Ishikawa (cell line): ENCODE measurements around the gene ARSD.
A peak's percentile ranks its signal among the peaks of the same experiment; 100 is the strongest.

Source experiments
- CEBPB ChIP-seq: IDR thresholded peaks from 2 replicates; pipeline ENCODE4 v1.6.1; 2012
- CREB1 ChIP-seq: IDR thresholded peaks from 2 replicates; pipeline ENCODE4 v1.6.1; 2012; ENCODE audit warnings: low read depth
- EGR1 ChIP-seq: IDR thresholded peaks from 2 replicates; pipeline ENCODE4 v1.6.1; 2012
- EP300 ChIP-seq: IDR thresholded peaks from 2 replicates; pipeline ENCODE4 v1.6.1; 2012; ENCODE audit warnings: borderline replicate concordance
- FOXM1 ChIP-seq: IDR thresholded peaks from 2 replicates; pipeline ENCODE4 v1.6.1; 2012; ENCODE audit warnings: low read depth, borderline replicate concordance
- NFIC ChIP-seq: IDR thresholded peaks from 2 replicates; pipeline ENCODE4 v1.6.1; 2012
- RAD21 ChIP-seq: IDR thresholded peaks from 2 replicates; pipeline ENCODE4 v1.6.1; 2012; ENCODE audit warnings: low read depth
- TAF1 ChIP-seq: IDR thresholded peaks from 2 replicates; pipeline ENCODE4 v1.6.1; 2012; ENCODE audit warnings: low read depth, mild to moderate bottlenecking
- TCF12 ChIP-seq: IDR thresholded peaks from 2 replicates; pipeline ENCODE4 v1.6.1; 2012; ENCODE audit warnings: low read depth
- TEAD4 ChIP-seq: IDR thresholded peaks from 2 replicates; pipeline ENCODE4 v1.6.1; 2012
- YY1 ChIP-seq: IDR thresholded peaks from 2 replicates; pipeline ENCODE4 v1.6.1; 2012; ENCODE audit warnings: low read depth
- ZBTB7A ChIP-seq: IDR thresholded peaks from 2 replicates; pipeline ENCODE4 v1.6.1; 2012; ENCODE audit warnings: low read depth
- TF ChIP-seq, protein P1 (sequence below): IDR thresholded peaks from 2 replicates; pipeline ENCODE4 v1.6.1; 2012; ENCODE audit warnings: low read depth, mild to moderate bottlenecking
- TF ChIP-seq, protein P2 (sequence below): IDR thresholded peaks from 2 replicates; pipeline ENCODE4 v1.6.1; 2012
- TF ChIP-seq, protein P3 (sequence below): IDR thresholded peaks from 2 replicates; pipeline ENCODE4 v1.6.1; 2012

Gene ARSD

DNA sequence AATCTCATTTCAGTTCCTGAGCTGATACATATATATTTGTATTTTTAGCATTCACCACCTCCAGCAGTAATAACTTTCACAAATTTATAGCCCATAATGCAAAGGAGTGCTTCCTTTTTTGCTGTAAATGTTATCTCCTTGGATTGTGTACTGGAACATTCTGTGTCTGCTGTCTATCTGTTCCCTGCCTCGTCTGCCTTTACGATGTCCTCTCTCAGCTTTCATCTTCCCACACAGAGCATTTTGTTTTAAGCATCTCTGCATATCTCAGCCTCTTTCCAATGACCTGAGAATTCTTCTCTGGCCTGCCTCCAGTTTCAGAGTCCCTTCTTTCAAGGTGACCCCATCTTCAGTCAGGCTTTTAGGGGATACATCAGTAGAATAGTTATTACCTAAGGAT is 57.3 kb downstream of the ARSD start:
- no peak for TF ChIP-seq EGR1
- no peak for TF ChIP-seq NFIC
- TF ChIP-seq TAF1 = no peak
- TF ChIP-seq, protein P1, sequence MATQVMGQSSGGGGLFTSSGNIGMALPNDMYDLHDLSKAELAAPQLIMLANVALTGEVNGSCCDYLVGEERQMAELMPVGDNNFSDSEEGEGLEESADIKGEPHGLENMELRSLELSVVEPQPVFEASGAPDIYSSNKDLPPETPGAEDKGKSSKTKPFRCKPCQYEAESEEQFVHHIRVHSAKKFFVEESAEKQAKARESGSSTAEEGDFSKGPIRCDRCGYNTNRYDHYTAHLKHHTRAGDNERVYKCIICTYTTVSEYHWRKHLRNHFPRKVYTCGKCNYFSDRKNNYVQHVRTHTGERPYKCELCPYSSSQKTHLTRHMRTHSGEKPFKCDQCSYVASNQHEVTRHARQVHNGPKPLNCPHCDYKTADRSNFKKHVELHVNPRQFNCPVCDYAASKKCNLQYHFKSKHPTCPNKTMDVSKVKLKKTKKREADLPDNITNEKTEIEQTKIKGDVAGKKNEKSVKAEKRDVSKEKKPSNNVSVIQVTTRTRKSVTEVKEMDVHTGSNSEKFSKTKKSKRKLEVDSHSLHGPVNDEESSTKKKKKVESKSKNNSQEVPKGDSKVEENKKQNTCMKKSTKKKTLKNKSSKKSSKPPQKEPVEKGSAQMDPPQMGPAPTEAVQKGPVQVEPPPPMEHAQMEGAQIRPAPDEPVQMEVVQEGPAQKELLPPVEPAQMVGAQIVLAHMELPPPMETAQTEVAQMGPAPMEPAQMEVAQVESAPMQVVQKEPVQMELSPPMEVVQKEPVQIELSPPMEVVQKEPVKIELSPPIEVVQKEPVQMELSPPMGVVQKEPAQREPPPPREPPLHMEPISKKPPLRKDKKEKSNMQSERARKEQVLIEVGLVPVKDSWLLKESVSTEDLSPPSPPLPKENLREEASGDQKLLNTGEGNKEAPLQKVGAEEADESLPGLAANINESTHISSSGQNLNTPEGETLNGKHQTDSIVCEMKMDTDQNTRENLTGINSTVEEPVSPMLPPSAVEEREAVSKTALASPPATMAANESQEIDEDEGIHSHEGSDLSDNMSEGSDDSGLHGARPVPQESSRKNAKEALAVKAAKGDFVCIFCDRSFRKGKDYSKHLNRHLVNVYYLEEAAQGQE = no peak
- TF ChIP-seq YY1 = no peak
- TF ChIP-seq, protein P2, sequence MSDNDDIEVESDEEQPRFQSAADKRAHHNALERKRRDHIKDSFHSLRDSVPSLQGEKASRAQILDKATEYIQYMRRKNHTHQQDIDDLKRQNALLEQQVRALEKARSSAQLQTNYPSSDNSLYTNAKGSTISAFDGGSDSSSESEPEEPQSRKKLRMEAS = no peak
- no peak for TF ChIP-seq TCF12

DNA sequence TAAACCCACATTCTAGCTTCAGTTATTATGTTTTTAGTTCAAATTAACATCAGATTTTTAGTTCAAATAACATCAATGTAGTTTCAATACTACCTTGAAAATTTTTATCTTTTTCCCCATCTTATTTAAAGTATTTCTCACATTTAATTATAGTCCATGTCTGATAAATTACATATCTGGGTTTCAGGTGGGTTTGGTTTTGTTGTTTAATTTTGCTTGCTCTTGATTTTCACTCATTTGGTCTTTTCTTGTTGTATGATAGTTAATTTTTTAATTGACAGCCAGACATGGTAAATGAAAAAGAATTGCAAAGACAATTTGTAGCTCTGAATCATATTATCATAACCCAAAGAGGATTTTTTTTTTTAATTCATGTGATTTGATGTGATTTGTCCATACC is 58.5 kb downstream of the ARSD start:
- TF ChIP-seq TCF12 (no peak), CREB1 (no peak), EGR1 (no peak), CEBPB (no peak), FOXM1 (no peak), TAF1 (no peak), YY1 (no peak)
- TF ChIP-seq, protein P1 = no peak
- TF ChIP-seq, protein P2 = no peak

DNA sequence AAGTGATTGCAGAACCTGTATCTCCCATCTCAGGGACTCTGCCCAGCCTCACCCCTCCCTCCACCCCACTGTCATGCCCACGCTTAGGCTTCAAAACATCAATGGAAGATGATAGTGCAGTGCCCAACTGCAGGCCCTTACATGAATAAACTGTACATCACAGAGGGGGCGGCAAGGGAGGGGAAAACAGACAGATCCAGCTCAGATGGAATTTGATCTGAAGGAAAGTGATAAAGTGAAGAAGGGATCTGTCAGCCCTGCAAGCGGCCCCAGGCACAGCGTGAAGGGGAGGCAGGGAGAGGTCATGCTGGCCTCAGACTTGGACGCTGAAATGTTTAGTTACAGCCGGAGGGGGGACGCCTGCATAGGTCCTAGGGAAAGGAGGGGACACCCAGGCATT is 61.9 kb downstream of the ARSD start:
- TF ChIP-seq EGR1 (no peak), ZBTB7A (no peak), TCF12 (no peak), CREB1 (no peak), RAD21 (no peak), CEBPB (no peak), YY1 (no peak), FOXM1 (no peak), EP300 (no peak), TEAD4 (no peak), NFIC (no peak), TAF1 (no peak)
- TF ChIP-seq, protein P1 = no peak
- TF ChIP-seq, protein P3, sequence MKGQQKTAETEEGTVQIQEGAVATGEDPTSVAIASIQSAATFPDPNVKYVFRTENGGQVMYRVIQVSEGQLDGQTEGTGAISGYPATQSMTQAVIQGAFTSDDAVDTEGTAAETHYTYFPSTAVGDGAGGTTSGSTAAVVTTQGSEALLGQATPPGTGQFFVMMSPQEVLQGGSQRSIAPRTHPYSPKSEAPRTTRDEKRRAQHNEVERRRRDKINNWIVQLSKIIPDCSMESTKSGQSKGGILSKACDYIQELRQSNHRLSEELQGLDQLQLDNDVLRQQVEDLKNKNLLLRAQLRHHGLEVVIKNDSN = no peak
- TF ChIP-seq, protein P2 = no peak

DNA sequence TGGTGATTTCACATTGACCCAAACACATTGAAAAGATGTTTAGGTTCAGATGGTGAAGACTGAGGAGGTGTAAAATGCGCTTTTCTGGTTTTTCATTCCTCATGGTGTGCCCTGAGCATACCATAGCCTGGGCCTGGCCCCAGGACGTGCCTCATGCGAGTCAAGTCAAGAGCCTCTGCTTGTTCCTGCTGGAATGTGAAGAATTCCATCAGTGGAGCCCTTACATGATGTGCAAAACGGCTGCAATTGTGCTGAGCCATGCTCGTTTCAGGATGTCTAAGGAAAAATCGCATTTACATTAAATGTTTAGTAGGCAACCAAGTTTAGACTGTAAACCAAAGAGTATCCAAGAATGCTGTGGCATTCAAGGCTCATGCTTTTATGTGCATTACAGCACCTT is 65.5 kb downstream of the ARSD start:
- 0 out of 2 replicates have a peak, but pooled peaks have one; percentile 5 for TF ChIP-seq TEAD4
- TF ChIP-seq, protein P1 = no peak
